HG03108 (cell line): ENCODE data around the gene GNGT2.
A peak's percentile ranks its signal among the peaks of the same experiment; 100 is the strongest.
"Not testable (repeated sequence)": the region's sequence is repeated elsewhere in the genome, so short reads cannot be mapped to it uniquely, and the experiment has no call there.

Experiments used
- ATAC-seq: cut with Tn5 transposase; IDR thresholded peaks from one replicate; pipeline ENCODE4 v1.9.1; 2021; ENCODE audit warnings: moderate library complexity; ENCODE audit not compliant: unreplicated experiment

GNGT2 gene

GRCh38 chr17:49213399-49213798 lies 3.0 kb upstream of the GNGT2 start:
- no peak for ATAC-seq

- no peak for ATAC-seq
Observed at GRCh38 chr17:49209061-49209571, 1.3 kb downstream of the GNGT2 start.

GRCh38 chr17:49204516-49204915 lies 5.9 kb downstream of the GNGT2 start:
- no peak for ATAC-seq

GRCh38 chr17:49203796-49204195 lies 6.6 kb downstream of the GNGT2 start:
- ATAC-seq: no peak

GRCh38 chr17:49201481-49201927 lies 8.9 kb downstream of the GNGT2 start:
- no peak for ATAC-seq

GRCh38 chr17:49200423-49201083 lies 9.8 kb downstream of the GNGT2 start:
- no peak for ATAC-seq

GRCh38 chr17:49198211-49198610 lies 12.2 kb downstream of the GNGT2 start:
- no peak for ATAC-seq

- ATAC-seq: no peak
Observed at GRCh38 chr17:49197346-49197998, 12.9 kb downstream of the GNGT2 start.

GRCh38 chr17:49196520-49196919 lies 13.9 kb downstream of the GNGT2 start:
- ATAC-seq: no peak

- no peak for ATAC-seq
Observed at GRCh38 chr17:49195751-49196150, 14.6 kb downstream of the GNGT2 start.

- no peak for ATAC-seq
Observed at GRCh38 chr17:49194297-49194607, 16.1 kb downstream of the GNGT2 start.

GRCh38 chr17:49193513-49194296 lies 16.7 kb downstream of the GNGT2 start:
- ATAC-seq: no peak

- ATAC-seq: peak; percentile 30
Observed at GRCh38 chr17:49191917-49192741, 18.2 kb downstream of the GNGT2 start.

GRCh38 chr17:49191409-49191916 lies 18.9 kb downstream of the GNGT2 start:
- peak; percentile 5 for ATAC-seq

GRCh38 chr17:49190932-49191331 lies 19.4 kb downstream of the GNGT2 start:
- ATAC-seq: no peak

- no peak for ATAC-seq
Observed at GRCh38 chr17:49187301-49187700, 23.1 kb downstream of the GNGT2 start.

GRCh38 chr17:49185381-49185780 lies 25.0 kb downstream of the GNGT2 start:
- ATAC-seq: not testable (repeated sequence)

GRCh38 chr17:49184522-49184921 lies 25.9 kb downstream of the GNGT2 start:
- not testable (repeated sequence) for ATAC-seq

- no peak for ATAC-seq
Observed at GRCh38 chr17:49183801-49184200, 26.6 kb downstream of the GNGT2 start.

GRCh38 chr17:49183341-49183740 lies 27.0 kb downstream of the GNGT2 start:
- no peak for ATAC-seq
